HEK293 (cell line): ENCODE measurements around the gene CLIC3.

Source experiments
- CTCF ChIA-PET: fragments of 350-600 bp; formaldehyde crosslinking; extraction: SDS; loops from one replicate; lab custom pipeline; 2021; ENCODE audit warnings: antibody characterized with exemption; lab: Yijun Ruan, JAX
- POLR2A ChIA-PET: fragments of 300-600 bp; formaldehyde crosslinking; extraction: SDS; loops from one replicate; lab custom pipeline; 2020; ENCODE audit warnings: antibody characterized with exemption, inconsistent platforms; lab: Yijun Ruan, JAX
- H3K27ac ChIP-seq: fragments of 200-500 bp; sonication (Bioruptor generic); 2 replicates; pipeline ENCODE4 v1.5.1; 2014; ENCODE audit warnings: low read depth, low read length, control low read depth, inconsistent platforms; ENCODE audit errors: extremely low read depth
- H3K36me3 ChIP-seq, 2 experiments: fragments of 200-500 bp in 1 of 2; sonication (Bioruptor generic) in 1 of 2; 1 replicate in 1 of 2; 2 replicates in 1 of 2; pipeline ENCODE4 v1.5.1; 2014 to 2017; ENCODE audit warnings: inconsistent platforms in 2 of 2, low read length in 2 of 2; ENCODE audit not compliant: control insufficient read depth in 2 of 2, insufficient read depth in 1 of 2
- H3K4me1 ChIP-seq: fragments of 200-500 bp; sonication (Bioruptor generic); 2 replicates; pipeline ENCODE4 v1.5.1; 2014; ENCODE audit warnings: mild to moderate bottlenecking, low read length, inconsistent platforms; ENCODE audit not compliant: control insufficient read depth, insufficient read depth
- H3K4me3 ChIP-seq: 2 replicates; pipeline ENCODE4 v1.5.1; 2011; ENCODE audit warnings: low read depth, mild to moderate bottlenecking, control low read depth, low read length, moderate library complexity
- H3K9me3 ChIP-seq: fragments of 200-500 bp; sonication (Bioruptor generic); 2 replicates; pipeline ENCODE4 v1.5.1; 2014; ENCODE audit warnings: low read depth, low read length, inconsistent platforms; ENCODE audit not compliant: control insufficient read depth, insufficient read depth
- FEZF1 ChIP-seq: fragments of 450-650 bp; formaldehyde crosslinking; IDR thresholded peaks from 2 replicates; pipeline ENCODE4 v1.5.1; 2016; ENCODE audit warnings: missing biosample characterization, missing genetic modification characterization
- GLIS1 ChIP-seq: fragments of 450-650 bp; formaldehyde crosslinking; IDR thresholded peaks from 2 replicates; pipeline ENCODE4 v1.5.1; 2016; ENCODE audit warnings: missing biosample characterization, missing genetic modification characterization
- HOXA7 ChIP-seq: sonication (generic); formaldehyde crosslinking; IDR thresholded peaks from 2 replicates; pipeline ENCODE4 v1.8.1; 2022; ENCODE audit warnings: missing genetic modification reagents, borderline replicate concordance
- IKZF3 ChIP-seq: fragments of 450-650 bp; IDR thresholded peaks from 2 replicates; pipeline ENCODE4 v1.5.0; 2018; ENCODE audit warnings: missing biosample characterization, mild to moderate bottlenecking, missing genetic modification characterization, moderate library complexity
- KLF9 ChIP-seq: fragments of 450-650 bp; formaldehyde crosslinking; IDR thresholded peaks from 2 replicates; pipeline ENCODE4 v1.5.1; 2016; ENCODE audit warnings: missing biosample characterization, missing genetic modification characterization, low read depth
- SCRT1 ChIP-seq: fragments of 450-650 bp; formaldehyde crosslinking; IDR thresholded peaks from 2 replicates; pipeline ENCODE4 v1.5.1; 2016; ENCODE audit warnings: missing biosample characterization, missing genetic modification characterization, borderline replicate concordance
- YY2 ChIP-seq: fragments of 450-650 bp; formaldehyde crosslinking; IDR thresholded peaks from 2 replicates; pipeline ENCODE4 v1.5.1; 2016; ENCODE audit warnings: missing biosample characterization, missing genetic modification characterization
- ZBTB20 ChIP-seq: fragments of 450-650 bp; formaldehyde crosslinking; IDR thresholded peaks from 2 replicates; pipeline ENCODE4 v1.5.1; 2016; ENCODE audit warnings: missing biosample characterization, missing genetic modification characterization
- ZBTB7A ChIP-seq: fragments of 450-650 bp; formaldehyde crosslinking; IDR thresholded peaks from 2 replicates; pipeline ENCODE4 v1.5.1; 2016; ENCODE audit warnings: low read depth, missing biosample characterization, missing genetic modification characterization
- ZNF114 ChIP-seq: fragments of 450-650 bp; formaldehyde crosslinking; IDR thresholded peaks from 2 replicates; pipeline ENCODE4 v1.5.0; 2017; ENCODE audit warnings: missing biosample characterization, missing genetic modification characterization
- ZNF155 ChIP-seq: fragments of 450-650 bp; formaldehyde crosslinking; IDR thresholded peaks from 2 replicates; pipeline ENCODE4 v1.5.1; 2016; ENCODE audit warnings: missing biosample characterization, missing genetic modification characterization
- ZNF335 ChIP-seq: fragments of 450-650 bp; formaldehyde crosslinking; conservative IDR thresholded peaks from 2 replicates; pipeline ENCODE4 v1.5.1; 2016; ENCODE audit warnings: missing biosample characterization, missing genetic modification characterization
- ZNF544 ChIP-seq: fragments of 450-650 bp; formaldehyde crosslinking; IDR thresholded peaks from 2 replicates; pipeline ENCODE4 v1.5.0; 2017; ENCODE audit warnings: missing biosample characterization, missing genetic modification characterization
- ZNF600 ChIP-seq: fragments of 450-650 bp; formaldehyde crosslinking; IDR thresholded peaks from 2 replicates; pipeline ENCODE4 v1.5.1; 2016; ENCODE audit warnings: missing biosample characterization, missing genetic modification characterization
- ZNF76 ChIP-seq: fragments of 450-650 bp; formaldehyde crosslinking; IDR thresholded peaks from 2 replicates; pipeline ENCODE4; 2016; ENCODE audit warnings: low read depth, missing biosample characterization, missing genetic modification characterization, borderline replicate concordance
- ZNF776 ChIP-seq: fragments of 450-650 bp; formaldehyde crosslinking; IDR thresholded peaks from 2 replicates; pipeline ENCODE4 v1.5.0; 2017; ENCODE audit warnings: missing biosample characterization, missing genetic modification characterization, borderline replicate concordance
- ZNF830 ChIP-seq: fragments of 450-650 bp; IDR thresholded peaks from 2 replicates; pipeline ENCODE4 v1.5.0; 2018; ENCODE audit warnings: missing biosample characterization, missing genetic modification characterization, low read depth, mild to moderate bottlenecking, moderate library complexity
- ZNF843 ChIP-seq: fragments of 450-650 bp; formaldehyde crosslinking; IDR thresholded peaks from 2 replicates; pipeline ENCODE4 v1.5.1; 2016; ENCODE audit warnings: missing biosample characterization, missing genetic modification characterization
- TF ChIP-seq, protein P1 (sequence below): fragments of 450-650 bp; formaldehyde crosslinking; optimal IDR thresholded peaks from 2 replicates; pipeline ENCODE3; 2016; ENCODE audit warnings: missing biosample characterization, mild to moderate bottlenecking, missing genetic modification characterization
- TF ChIP-seq, protein P2 (sequence below): fragments of 450-650 bp; formaldehyde crosslinking; IDR thresholded peaks from 2 replicates; pipeline ENCODE4 v1.5.1; 2016; ENCODE audit warnings: missing biosample characterization, missing genetic modification characterization
- TF ChIP-seq, protein P3 (sequence below): fragments of 450-650 bp; formaldehyde crosslinking; IDR thresholded peaks from 2 replicates; pipeline ENCODE4 v1.5.1; 2016; ENCODE audit warnings: missing biosample characterization, missing genetic modification characterization
- TF ChIP-seq, protein P4 (sequence below): fragments of 450-650 bp; formaldehyde crosslinking; IDR thresholded peaks from 2 replicates; pipeline ENCODE4 v1.5.1; 2016; ENCODE audit warnings: missing biosample characterization, missing genetic modification characterization
- TF ChIP-seq, protein P5 (sequence below): fragments of 450-650 bp; formaldehyde crosslinking; IDR thresholded peaks from 2 replicates; pipeline ENCODE4 v1.5.1; 2017; ENCODE audit warnings: missing biosample characterization, missing genetic modification characterization
- TF ChIP-seq, protein P6 (sequence below): fragments of 450-650 bp; formaldehyde crosslinking; IDR thresholded peaks from 2 replicates; pipeline ENCODE4 v1.5.1; 2016; ENCODE audit warnings: missing biosample characterization, missing genetic modification characterization

Gene CLIC3

DNA sequence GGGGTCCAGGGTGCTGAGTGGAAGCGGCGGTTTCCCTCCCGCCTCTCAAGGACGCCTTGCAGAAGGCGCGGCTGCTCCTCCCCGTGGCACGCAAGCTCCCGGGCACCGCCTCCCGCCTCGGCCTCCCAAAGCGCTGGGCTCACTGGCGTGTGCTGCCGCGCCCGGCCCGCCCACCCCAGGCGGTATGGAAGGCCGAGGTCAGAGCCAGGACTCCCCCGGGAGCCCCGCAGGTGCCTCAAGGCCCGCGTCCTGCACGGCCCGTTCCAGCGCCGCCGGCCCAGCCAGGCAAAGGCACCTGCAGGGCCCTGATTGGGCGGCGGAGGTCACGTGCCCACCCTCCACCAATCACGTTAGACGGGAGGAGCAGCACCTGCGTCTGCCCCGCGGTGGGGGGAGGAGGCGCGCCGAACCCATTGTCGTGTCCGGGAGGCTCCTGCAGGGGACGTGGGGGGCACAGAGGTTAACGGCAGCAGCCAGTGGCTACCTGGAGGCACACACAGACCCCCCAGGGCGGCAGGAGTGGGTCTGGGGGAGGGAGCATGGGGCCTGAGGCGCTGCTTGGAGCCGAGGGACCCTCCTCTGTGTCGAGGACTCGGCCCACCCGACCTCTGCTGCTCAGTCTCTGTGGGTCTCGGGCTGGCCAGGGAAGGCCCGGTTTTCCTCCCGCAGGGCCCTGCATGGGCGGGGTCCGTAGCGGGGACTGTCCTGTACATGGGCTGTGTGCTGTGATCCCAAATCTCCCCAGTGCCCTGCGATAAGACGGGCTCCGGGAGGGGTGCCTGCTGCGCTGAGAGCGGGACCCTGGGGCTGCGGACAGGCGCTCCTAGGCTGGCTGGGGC lies 46.3 kb downstream of the CLIC3 start:
- ChIA-PET POLR2A (interaction anchor here (0.5 to 4.9 kb wide), 6 partner anchors 43 to 223 kb away, joined by 3 to 24 read pairs (median 3); partner anchors contain the start of genes CLIC3, PAXX and SAPCD2), CTCF (interaction anchor here (0.6 to 1.4 kb wide), 2 partner anchors 20 to 26 kb away, joined by 3 to 5 read pairs; no protein-coding TSS in a partner anchor)
- Histone ChIP-seq H3K4me1 (no peaks in the 10 kb centered on the region; the same call in 1 of the 2 replicates), H3K36me3 (no peaks in the 10 kb centered on the region), H3K27ac (peak overlapping the region; percentile 76), H3K4me3 (peak overlapping the region; percentile 55), H3K9me3 (no peaks in the 10 kb centered on the region)
- TF ChIP-seq, protein P1, sequence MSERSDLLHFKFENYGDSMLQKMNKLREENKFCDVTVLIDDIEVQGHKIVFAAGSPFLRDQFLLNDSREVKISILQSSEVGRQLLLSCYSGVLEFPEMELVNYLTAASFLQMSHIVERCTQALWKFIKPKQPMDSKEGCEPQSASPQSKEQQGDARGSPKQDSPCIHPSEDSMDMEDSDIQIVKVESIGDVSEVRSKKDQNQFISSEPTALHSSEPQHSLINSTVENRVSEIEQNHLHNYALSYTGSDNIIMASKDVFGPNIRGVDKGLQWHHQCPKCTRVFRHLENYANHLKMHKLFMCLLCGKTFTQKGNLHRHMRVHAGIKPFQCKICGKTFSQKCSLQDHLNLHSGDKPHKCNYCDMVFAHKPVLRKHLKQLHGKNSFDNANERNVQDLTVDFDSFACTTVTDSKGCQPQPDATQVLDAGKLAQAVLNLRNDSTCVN (tag by site-specific recombination) = peak; percentile 88
- no peak for TF ChIP-seq IKZF3 (tag by site-specific recombination)
- TF ChIP-seq ZNF830 = no peak
- TF ChIP-seq ZNF76 = peak; percentile 7; the same call in 1 of the 2 replicates
- TF ChIP-seq ZNF843 (tag by site-specific recombination) = peak; percentile 24; the same call in 1 of the 2 replicates
- TF ChIP-seq, protein P2, sequence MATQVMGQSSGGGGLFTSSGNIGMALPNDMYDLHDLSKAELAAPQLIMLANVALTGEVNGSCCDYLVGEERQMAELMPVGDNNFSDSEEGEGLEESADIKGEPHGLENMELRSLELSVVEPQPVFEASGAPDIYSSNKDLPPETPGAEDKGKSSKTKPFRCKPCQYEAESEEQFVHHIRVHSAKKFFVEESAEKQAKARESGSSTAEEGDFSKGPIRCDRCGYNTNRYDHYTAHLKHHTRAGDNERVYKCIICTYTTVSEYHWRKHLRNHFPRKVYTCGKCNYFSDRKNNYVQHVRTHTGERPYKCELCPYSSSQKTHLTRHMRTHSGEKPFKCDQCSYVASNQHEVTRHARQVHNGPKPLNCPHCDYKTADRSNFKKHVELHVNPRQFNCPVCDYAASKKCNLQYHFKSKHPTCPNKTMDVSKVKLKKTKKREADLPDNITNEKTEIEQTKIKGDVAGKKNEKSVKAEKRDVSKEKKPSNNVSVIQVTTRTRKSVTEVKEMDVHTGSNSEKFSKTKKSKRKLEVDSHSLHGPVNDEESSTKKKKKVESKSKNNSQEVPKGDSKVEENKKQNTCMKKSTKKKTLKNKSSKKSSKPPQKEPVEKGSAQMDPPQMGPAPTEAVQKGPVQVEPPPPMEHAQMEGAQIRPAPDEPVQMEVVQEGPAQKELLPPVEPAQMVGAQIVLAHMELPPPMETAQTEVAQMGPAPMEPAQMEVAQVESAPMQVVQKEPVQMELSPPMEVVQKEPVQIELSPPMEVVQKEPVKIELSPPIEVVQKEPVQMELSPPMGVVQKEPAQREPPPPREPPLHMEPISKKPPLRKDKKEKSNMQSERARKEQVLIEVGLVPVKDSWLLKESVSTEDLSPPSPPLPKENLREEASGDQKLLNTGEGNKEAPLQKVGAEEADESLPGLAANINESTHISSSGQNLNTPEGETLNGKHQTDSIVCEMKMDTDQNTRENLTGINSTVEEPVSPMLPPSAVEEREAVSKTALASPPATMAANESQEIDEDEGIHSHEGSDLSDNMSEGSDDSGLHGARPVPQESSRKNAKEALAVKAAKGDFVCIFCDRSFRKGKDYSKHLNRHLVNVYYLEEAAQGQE (tag by site-specific recombination) = no peak
- no peak for TF ChIP-seq YY2 (tag by site-specific recombination)
- no peak for TF ChIP-seq ZNF155 (tag by site-specific recombination)
- TF ChIP-seq ZNF114 (tag by site-specific recombination) = no peak
- TF ChIP-seq, protein P3, sequence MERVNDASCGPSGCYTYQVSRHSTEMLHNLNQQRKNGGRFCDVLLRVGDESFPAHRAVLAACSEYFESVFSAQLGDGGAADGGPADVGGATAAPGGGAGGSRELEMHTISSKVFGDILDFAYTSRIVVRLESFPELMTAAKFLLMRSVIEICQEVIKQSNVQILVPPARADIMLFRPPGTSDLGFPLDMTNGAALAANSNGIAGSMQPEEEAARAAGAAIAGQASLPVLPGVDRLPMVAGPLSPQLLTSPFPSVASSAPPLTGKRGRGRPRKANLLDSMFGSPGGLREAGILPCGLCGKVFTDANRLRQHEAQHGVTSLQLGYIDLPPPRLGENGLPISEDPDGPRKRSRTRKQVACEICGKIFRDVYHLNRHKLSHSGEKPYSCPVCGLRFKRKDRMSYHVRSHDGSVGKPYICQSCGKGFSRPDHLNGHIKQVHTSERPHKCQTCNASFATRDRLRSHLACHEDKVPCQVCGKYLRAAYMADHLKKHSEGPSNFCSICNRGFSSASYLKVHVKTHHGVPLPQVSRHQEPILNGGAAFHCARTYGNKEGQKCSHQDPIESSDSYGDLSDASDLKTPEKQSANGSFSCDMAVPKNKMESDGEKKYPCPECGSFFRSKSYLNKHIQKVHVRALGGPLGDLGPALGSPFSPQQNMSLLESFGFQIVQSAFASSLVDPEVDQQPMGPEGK (tag by site-specific recombination) = peak; percentile 92
- TF ChIP-seq, protein P4, sequence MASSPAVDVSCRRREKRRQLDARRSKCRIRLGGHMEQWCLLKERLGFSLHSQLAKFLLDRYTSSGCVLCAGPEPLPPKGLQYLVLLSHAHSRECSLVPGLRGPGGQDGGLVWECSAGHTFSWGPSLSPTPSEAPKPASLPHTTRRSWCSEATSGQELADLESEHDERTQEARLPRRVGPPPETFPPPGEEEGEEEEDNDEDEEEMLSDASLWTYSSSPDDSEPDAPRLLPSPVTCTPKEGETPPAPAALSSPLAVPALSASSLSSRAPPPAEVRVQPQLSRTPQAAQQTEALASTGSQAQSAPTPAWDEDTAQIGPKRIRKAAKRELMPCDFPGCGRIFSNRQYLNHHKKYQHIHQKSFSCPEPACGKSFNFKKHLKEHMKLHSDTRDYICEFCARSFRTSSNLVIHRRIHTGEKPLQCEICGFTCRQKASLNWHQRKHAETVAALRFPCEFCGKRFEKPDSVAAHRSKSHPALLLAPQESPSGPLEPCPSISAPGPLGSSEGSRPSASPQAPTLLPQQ (tag by site-specific recombination) = peak; percentile 67
- peak; percentile 54 for TF ChIP-seq ZBTB7A (tag by site-specific recombination)
- peak; percentile 99 for TF ChIP-seq GLIS1 (tag by site-specific recombination)
- TF ChIP-seq ZNF600 (tag by site-specific recombination) = peak; percentile 98
- TF ChIP-seq, protein P5, sequence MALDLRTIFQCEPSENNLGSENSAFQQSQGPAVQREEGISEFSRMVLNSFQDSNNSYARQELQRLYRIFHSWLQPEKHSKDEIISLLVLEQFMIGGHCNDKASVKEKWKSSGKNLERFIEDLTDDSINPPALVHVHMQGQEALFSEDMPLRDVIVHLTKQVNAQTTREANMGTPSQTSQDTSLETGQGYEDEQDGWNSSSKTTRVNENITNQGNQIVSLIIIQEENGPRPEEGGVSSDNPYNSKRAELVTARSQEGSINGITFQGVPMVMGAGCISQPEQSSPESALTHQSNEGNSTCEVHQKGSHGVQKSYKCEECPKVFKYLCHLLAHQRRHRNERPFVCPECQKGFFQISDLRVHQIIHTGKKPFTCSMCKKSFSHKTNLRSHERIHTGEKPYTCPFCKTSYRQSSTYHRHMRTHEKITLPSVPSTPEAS = no peak
- TF ChIP-seq ZBTB20 (tag by site-specific recombination) = peak; percentile 81; the same call in 1 of the 2 replicates
- TF ChIP-seq HOXA7 (CRISPR knock-in tag) = no peak
- 0 out of 2 replicates have a peak, but pooled peaks have one; percentile 12 for TF ChIP-seq FEZF1 (tag by site-specific recombination)
- no peak for TF ChIP-seq ZNF776
- peak; percentile 58; the same call in 1 of the 2 replicates for TF ChIP-seq ZNF335 (tag by site-specific recombination)
- TF ChIP-seq, protein P6, sequence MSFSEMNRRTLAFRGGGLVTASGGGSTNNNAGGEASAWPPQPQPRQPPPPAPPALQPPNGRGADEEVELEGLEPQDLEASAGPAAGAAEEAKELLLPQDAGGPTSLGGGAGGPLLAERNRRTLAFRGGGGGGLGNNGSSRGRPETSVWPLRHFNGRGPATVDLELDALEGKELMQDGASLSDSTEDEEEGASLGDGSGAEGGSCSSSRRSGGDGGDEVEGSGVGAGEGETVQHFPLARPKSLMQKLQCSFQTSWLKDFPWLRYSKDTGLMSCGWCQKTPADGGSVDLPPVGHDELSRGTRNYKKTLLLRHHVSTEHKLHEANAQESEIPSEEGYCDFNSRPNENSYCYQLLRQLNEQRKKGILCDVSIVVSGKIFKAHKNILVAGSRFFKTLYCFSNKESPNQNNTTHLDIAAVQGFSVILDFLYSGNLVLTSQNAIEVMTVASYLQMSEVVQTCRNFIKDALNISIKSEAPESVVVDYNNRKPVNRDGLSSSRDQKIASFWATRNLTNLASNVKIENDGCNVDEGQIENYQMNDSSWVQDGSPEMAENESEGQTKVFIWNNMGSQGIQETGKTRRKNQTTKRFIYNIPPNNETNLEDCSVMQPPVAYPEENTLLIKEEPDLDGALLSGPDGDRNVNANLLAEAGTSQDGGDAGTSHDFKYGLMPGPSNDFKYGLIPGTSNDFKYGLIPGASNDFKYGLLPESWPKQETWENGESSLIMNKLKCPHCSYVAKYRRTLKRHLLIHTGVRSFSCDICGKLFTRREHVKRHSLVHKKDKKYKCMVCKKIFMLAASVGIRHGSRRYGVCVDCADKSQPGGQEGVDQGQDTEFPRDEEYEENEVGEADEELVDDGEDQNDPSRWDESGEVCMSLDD = peak; percentile 72; the same call in 1 of the 2 replicates
- peak; percentile 51 for TF ChIP-seq KLF9 (tag by site-specific recombination)
- no peak for TF ChIP-seq SCRT1 (tag by site-specific recombination)
- TF ChIP-seq ZNF544 (tag by site-specific recombination) = no peak
